Calu3 (cell line): ENCODE data around the gene CYFIP1. TPM values are rescaled to one million over a fixed set of nuclear protein-coding genes. Genes with fewer than 3 reads are reported as not detected.

Experiments used
- BruUV-seq: library from RNA; stranded (reverse); fragments of 400-500 nt; replicated peaks from 2 replicates; lab custom pipeline; 2021; lab: Mats Ljungman, UMichigan
- CTCF ChIA-PET: fragments of 300-600 bp; sonication (Branson Sonifier 250); formaldehyde crosslinking; loops from one replicate; lab custom pipeline; 2022; ENCODE audit warnings: antibody characterized with exemption; lab: Charles Lee
- DNase-seq: peaks from one replicate; pipeline ENCODE4 v3.0.0; 2022
- H3K27ac Mint-ChIP-seq: one replicate; pipeline ENCODE4 v1.8.0; 2022; ENCODE audit warnings: mixed read lengths; ENCODE audit not compliant: unreplicated experiment
- H3K27me3 Mint-ChIP-seq: one replicate; pipeline ENCODE4 v1.8.0; 2022; ENCODE audit warnings: mixed read lengths; ENCODE audit not compliant: unreplicated experiment
- H3K36me3 Mint-ChIP-seq: one replicate; pipeline ENCODE4 v1.8.0; 2022; ENCODE audit warnings: mild to moderate bottlenecking, moderate library complexity, mixed read lengths; ENCODE audit not compliant: insufficient read depth, unreplicated experiment
- H3K4me1 Mint-ChIP-seq: one replicate; pipeline ENCODE4 v1.8.0; 2022; ENCODE audit warnings: mild to moderate bottlenecking, low read depth, mixed read lengths; ENCODE audit not compliant: unreplicated experiment
- H3K4me3 Mint-ChIP-seq: one replicate; pipeline ENCODE4 v1.8.0; 2022; ENCODE audit warnings: mild to moderate bottlenecking, low read depth, moderate library complexity, mixed read lengths; ENCODE audit not compliant: unreplicated experiment
- H3K9me3 Mint-ChIP-seq: one replicate; pipeline ENCODE4 v1.8.0; 2022; ENCODE audit warnings: low read depth, mixed read lengths; ENCODE audit not compliant: unreplicated experiment
- CTCF ChIP-seq: fragments of 200-600 bp; IDR thresholded peaks from one replicate; pipeline ENCODE4 v1.8.0; 2022; ENCODE audit warnings: antibody characterized with exemption; ENCODE audit not compliant: unreplicated experiment
- intact Hi-C: fragments of 100-400 bp; cut with micrococcal nuclease; formaldehyde crosslinking; loops from one replicate; pipeline ENCODE4 v1.10.0; 2022; ENCODE audit not compliant: unreplicated experiment
- total RNA-seq: library from RNA; stranded (reverse); gene quantifications from 2 replicates; pipeline ENCODE4 v1.2.3, GENCODE V29; 2022

Gene CYFIP1
- total RNA-seq, 1 experiment from 2014 or later: 60.1 TPM

- Mint-ChIP-seq H3K4me3 (no peak overlapping the region), H3K27ac (no peak overlapping the region), H3K36me3 (peaks cover 8% of the 10 kb centered on the region), H3K9me3 (no peaks in the 10 kb centered on the region), H3K27me3 (no peaks in the 10 kb centered on the region), H3K4me1 (no peaks in the 10 kb centered on the region)
- CTCF ChIA-PET: no interaction called here
- intact Hi-C loops: no loop called here
- BruUV-seq: no TSS peak
- no peak for TF ChIP-seq CTCF
- no peak for DNase-seq
Measured at GRCh38 chr15:22918596-22919140, 61.5 kb downstream of the CYFIP1 start.

GRCh38 chr15:22918056-22918455 lies 62.1 kb downstream of the CYFIP1 start:
- no peak overlapping the region for H3K4me3 Mint-ChIP-seq
- peaks cover 11% of the 10 kb centered on the region for H3K36me3 Mint-ChIP-seq
- no TSS peak for BruUV-seq
- intact Hi-C loops: no loop called here
- CTCF ChIA-PET: no interaction called here
- TF ChIP-seq CTCF: no peak
- H3K9me3 Mint-ChIP-seq: no peaks in the 10 kb centered on the region
- H3K4me1 Mint-ChIP-seq: no peaks in the 10 kb centered on the region
- DNase-seq: no peak
- H3K27ac Mint-ChIP-seq: no peak overlapping the region
- no peaks in the 10 kb centered on the region for H3K27me3 Mint-ChIP-seq

DNA sequence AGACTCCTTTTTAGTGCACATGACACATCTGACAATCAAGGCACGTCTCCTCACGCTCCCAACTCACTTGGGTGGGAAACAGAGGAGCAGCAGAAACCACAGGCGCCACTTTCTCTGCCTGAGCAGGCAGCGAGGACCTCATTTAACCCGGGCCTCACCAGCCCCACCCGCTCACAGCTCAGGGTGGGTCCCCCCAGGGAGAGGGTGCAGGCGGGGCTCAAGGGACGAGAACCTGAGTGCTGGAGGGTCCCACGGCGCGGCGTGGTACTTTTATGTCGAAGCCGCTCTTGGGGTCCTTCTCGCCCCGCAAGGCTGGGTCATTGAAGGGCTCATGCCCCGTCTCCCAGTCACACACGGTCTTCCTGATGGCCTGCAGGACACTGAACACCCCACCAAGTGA lies 62.6 kb downstream of the CYFIP1 start:
- CTCF ChIA-PET: no interaction called here
- BruUV-seq: no TSS peak
- Mint-ChIP-seq H3K27me3 (no peaks in the 10 kb centered on the region), H3K27ac (no peak overlapping the region), H3K4me1 (no peaks in the 10 kb centered on the region), H3K36me3 (peaks cover 11% of the 10 kb centered on the region), H3K4me3 (no peak overlapping the region), H3K9me3 (no peaks in the 10 kb centered on the region)
- no peak for DNase-seq
- intact Hi-C loops: no loop called here
- no peak for TF ChIP-seq CTCF

GRCh38 chr15:22916606-22917350 lies 63.4 kb downstream of the CYFIP1 start:
- Mint-ChIP-seq H3K4me1 (no peaks in the 10 kb centered on the region), H3K9me3 (no peaks in the 10 kb centered on the region), H3K36me3 (peaks cover 11% of the 10 kb centered on the region), H3K27me3 (no peaks in the 10 kb centered on the region), H3K27ac (no peak overlapping the region), H3K4me3 (no peak overlapping the region)
- no TSS peak for BruUV-seq
- no peak for DNase-seq
- CTCF ChIA-PET: no interaction called here
- intact Hi-C loops: no loop called here
- TF ChIP-seq CTCF: no peak
